HEK293 (cell line): ENCODE results near the gene CFC1.
"Not testable (repeated sequence)": the region's sequence is repeated elsewhere in the genome, so short reads cannot be mapped to it uniquely, and the experiment has no call there.

Source experiments
- CTCF ChIA-PET: fragments of 350-600 bp; formaldehyde crosslinking; extraction: SDS; loops from one replicate; lab custom pipeline; 2021; ENCODE audit warnings: antibody characterized with exemption; lab: Yijun Ruan, JAX
- POLR2A ChIA-PET: fragments of 300-600 bp; formaldehyde crosslinking; extraction: SDS; loops from one replicate; lab custom pipeline; 2020; ENCODE audit warnings: antibody characterized with exemption, inconsistent platforms; lab: Yijun Ruan, JAX
- H3K27ac ChIP-seq: fragments of 200-500 bp; sonication (Bioruptor generic); 2 replicates; pipeline ENCODE4 v1.5.1; 2014; ENCODE audit warnings: low read depth, low read length, control low read depth, inconsistent platforms; ENCODE audit errors: extremely low read depth
- H3K36me3 ChIP-seq, 2 experiments: fragments of 200-500 bp in 1 of 2; sonication (Bioruptor generic) in 1 of 2; 1 replicate in 1 of 2; 2 replicates in 1 of 2; pipeline ENCODE4 v1.5.1; 2014 to 2017; ENCODE audit warnings: inconsistent platforms in 2 of 2, low read length in 2 of 2; ENCODE audit not compliant: control insufficient read depth in 2 of 2, insufficient read depth in 1 of 2
- H3K4me1 ChIP-seq: fragments of 200-500 bp; sonication (Bioruptor generic); 2 replicates; pipeline ENCODE4 v1.5.1; 2014; ENCODE audit warnings: mild to moderate bottlenecking, low read length, inconsistent platforms; ENCODE audit not compliant: control insufficient read depth, insufficient read depth
- H3K4me3 ChIP-seq: 2 replicates; pipeline ENCODE4 v1.5.1; 2011; ENCODE audit warnings: low read depth, mild to moderate bottlenecking, control low read depth, low read length, moderate library complexity
- H3K9me3 ChIP-seq: fragments of 200-500 bp; sonication (Bioruptor generic); 2 replicates; pipeline ENCODE4 v1.5.1; 2014; ENCODE audit warnings: low read depth, low read length, inconsistent platforms; ENCODE audit not compliant: control insufficient read depth, insufficient read depth

The CFC1 gene

GRCh38 chr2:130599393-130599792 is at the start of gene CFC1:
Gene CFC1, minus strand, starts transcription at chr2:130599575. Its CDS starts 288 bp downstream, at chr2:130599287.
- H3K36me3 ChIP-seq, H3K27ac ChIP-seq, H3K4me1 ChIP-seq, CTCF ChIA-PET, H3K9me3 ChIP-seq, H3K4me3 ChIP-seq, POLR2A ChIA-PET: not testable (repeated sequence)

DNA sequence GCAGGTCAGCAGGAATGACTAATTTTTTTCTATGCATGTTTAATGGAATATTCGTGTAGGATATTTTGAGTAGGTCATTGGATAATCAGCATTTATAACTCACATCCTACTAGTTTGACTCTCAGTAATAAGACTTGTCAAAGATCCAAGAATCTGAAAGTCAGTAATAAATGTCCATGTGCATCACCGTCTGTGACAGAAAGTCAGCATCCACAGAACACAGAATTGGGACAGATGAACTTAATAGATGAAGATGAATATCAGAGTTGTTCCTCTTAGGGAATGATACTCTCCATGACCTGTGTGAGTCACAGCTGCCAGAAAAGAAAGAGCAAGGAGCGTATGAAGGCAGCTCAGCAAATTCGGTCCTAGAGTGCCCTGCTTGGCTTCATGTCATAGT is 42.3 kb upstream of the CFC1 start:
- H3K4me1 ChIP-seq, H3K27ac ChIP-seq, POLR2A ChIA-PET, H3K9me3 ChIP-seq, CTCF ChIA-PET, H3K4me3 ChIP-seq, H3K36me3 ChIP-seq: not testable (repeated sequence)

- POLR2A ChIA-PET, H3K36me3 ChIP-seq, H3K4me1 ChIP-seq, H3K4me3 ChIP-seq, CTCF ChIA-PET, H3K27ac ChIP-seq, H3K9me3 ChIP-seq: not testable (repeated sequence)
These were observed 39.6 kb upstream of the CFC1 start for GRCh38 chr2:130638973-130639372.

DNA sequence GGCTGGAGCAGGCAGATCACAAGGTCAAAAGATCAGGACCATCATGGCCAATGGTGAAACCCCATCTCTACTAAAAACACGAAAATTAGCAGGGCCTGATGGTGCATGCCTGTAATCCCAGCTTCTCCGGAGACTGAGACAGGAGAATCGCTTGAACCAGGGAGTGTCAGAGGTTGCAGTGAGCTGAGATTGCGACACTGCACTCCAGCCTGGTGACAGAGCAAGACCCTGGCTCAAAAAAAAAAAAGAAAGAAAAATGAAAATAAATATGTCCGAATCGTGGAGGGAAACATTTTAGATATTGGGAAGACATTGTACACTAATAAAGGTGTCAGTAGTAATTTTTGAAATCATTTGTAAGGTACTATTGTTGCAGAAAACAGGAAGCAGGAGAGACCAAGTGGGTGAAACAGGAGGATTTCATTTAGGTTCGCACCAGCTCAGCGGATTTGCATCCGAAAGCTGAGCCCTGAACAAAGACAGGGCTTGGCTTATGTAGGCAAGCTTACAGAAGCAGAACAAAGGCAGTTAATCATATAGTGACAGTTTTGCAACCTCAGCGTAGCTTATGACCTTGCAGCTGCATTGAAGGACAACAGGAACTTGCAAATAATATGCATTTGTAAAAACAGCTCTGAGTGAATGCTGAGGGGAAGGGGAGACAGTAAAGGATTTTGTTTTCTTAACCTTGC is 29.6 kb upstream of the CFC1 start:
- CTCF ChIA-PET, H3K4me3 ChIP-seq, H3K27ac ChIP-seq, H3K4me1 ChIP-seq, H3K36me3 ChIP-seq, H3K9me3 ChIP-seq, POLR2A ChIA-PET: not testable (repeated sequence)

DNA sequence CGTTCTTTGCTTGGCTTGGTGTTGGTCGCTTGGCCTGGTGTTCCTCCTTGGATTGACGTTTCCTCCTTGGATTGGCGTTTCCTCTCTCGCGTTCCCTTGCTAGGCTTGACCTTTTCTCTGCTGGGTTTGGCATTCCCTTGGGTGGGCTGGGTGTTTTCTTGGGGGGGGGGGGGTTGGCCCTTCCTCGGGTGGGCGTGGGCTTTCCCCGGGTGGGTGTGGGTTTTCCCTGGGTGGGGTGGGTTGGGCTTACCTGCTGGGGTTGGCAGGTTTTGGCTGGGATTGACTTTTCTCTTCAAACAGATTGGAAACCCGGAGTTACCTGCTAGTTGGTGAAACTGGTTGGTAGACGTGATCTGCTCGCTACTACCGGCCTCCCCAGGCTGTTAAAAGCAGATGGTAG is 11.8 kb upstream of the CFC1 start, which contains the start of gene POTEJ:
Gene POTEJ (plus strand): TSS at position 301 of the 400 bp plus-strand sequence. CDS start 93 bp downstream, at position 394.
- H3K27ac ChIP-seq, CTCF ChIA-PET, H3K9me3 ChIP-seq, H3K36me3 ChIP-seq, POLR2A ChIA-PET, H3K4me1 ChIP-seq, H3K4me3 ChIP-seq: not testable (repeated sequence)

DNA sequence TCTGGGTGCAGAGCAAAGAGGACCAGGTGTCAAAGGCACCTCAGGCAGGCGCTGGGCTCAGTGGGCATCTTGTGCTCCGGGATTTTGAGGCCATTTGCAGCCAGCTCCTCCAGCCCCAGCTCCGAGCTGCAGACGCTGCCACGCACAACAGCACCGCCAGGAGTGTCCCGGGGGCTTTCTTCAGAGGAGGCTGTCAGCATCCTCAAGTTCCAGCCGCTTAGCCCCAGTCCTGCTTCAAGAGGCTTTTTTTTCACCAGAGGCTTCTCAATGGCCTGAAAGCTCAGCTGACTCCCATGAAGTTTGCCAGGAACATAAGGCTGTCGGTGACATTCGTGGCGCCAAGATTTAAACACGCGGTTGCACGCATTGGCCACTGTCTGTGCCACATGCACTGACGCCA is 11.1 kb upstream of the CFC1 start:
- H3K27ac ChIP-seq, H3K36me3 ChIP-seq, POLR2A ChIA-PET, CTCF ChIA-PET, H3K4me1 ChIP-seq, H3K9me3 ChIP-seq, H3K4me3 ChIP-seq: not testable (repeated sequence)

DNA sequence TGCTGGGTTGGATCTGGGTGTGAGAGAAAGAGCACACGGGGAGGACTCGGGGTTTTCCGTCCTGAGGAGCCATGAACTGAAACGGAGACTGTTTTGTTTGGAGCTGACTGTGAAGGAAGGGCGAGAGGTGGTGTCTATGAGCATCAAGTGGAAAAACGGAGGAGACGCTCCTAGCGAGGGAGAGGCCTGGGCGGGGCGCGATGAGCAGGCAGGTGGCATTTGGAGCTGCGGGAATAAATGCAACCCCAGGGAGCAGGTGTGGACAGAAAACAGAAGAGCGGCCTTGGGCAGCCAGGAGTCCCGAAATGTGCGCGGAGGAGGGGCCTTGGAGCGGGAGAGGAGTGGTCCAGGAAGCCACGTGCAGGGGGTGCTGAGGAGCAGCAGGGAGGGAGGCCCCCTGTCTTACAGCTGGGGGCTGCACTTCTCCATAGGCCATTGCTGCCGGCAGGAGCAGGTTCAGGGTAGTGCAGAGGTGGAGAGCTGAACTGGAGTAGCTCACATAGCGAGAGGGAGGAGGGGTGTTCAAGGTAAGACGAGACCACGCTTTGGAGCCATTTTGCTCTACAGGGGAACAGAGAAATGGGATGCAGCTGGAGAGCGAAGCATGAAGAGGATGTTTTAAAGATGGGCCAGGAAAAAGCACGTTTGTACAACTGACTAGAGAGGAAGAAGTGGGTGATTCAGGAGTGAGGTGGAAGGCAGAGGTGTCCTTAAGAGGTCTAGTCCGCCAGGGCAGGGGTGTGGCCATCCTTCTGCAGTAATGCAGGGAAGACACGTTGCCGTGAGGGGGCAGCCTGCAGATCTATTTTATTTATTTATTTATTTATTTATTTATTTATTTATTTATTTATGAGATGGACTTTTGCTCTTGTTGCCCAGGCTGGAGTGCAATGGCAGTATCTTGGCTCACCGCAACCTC is 9.9 kb upstream of the CFC1 start:
- H3K27ac ChIP-seq, CTCF ChIA-PET, H3K4me1 ChIP-seq, H3K4me3 ChIP-seq, H3K36me3 ChIP-seq, H3K9me3 ChIP-seq, POLR2A ChIA-PET: not testable (repeated sequence)

- CTCF ChIA-PET, H3K9me3 ChIP-seq, H3K27ac ChIP-seq, H3K36me3 ChIP-seq, H3K4me1 ChIP-seq, H3K4me3 ChIP-seq, POLR2A ChIA-PET: not testable (repeated sequence)
These were observed 9.1 kb upstream of the CFC1 start for GRCh38 chr2:130608276-130609001.

GRCh38 chr2:130601648-130602302 is 2.4 kb upstream of the CFC1 start:
- H3K9me3 ChIP-seq, H3K27ac ChIP-seq, CTCF ChIA-PET, H3K4me1 ChIP-seq, H3K36me3 ChIP-seq, H3K4me3 ChIP-seq, POLR2A ChIA-PET: not testable (repeated sequence)

- H3K4me3 ChIP-seq, H3K9me3 ChIP-seq, CTCF ChIA-PET, POLR2A ChIA-PET, H3K36me3 ChIP-seq, H3K4me1 ChIP-seq, H3K27ac ChIP-seq: not testable (repeated sequence)
These were observed 551 bp upstream of the CFC1 start for GRCh38 chr2:130599926-130600325.
